ENCODE results near the gene DCPS. TPM values are rescaled to one million over a fixed set of nuclear protein-coding genes. Genes with fewer than 3 reads are reported as not detected.
A peak's percentile ranks its signal among the peaks of the same experiment; 100 is the strongest.
"Not testable (repeated sequence)": the region's sequence is repeated elsewhere in the genome, so short reads cannot be mapped to it uniquely, and the experiment has no call there.

The DCPS gene
- total RNA-seq, 1 donor from 2014 or later: 9.4 TPM

GRCh38 chr11:126383339-126384335 is 79.8 kb downstream of the DCPS start:
- no peak for DNase-seq (ENCODE audit: low read depth)

- DNase-seq (ENCODE audit: low read depth): no peak
These were observed 80.7 kb downstream of the DCPS start for GRCh38 chr11:126384449-126385070.

- no peak for DNase-seq (ENCODE audit: low read depth)
These were observed 82.3 kb downstream of the DCPS start for GRCh38 chr11:126385991-126386728.

GRCh38 chr11:126386729-126387071 is 82.8 kb downstream of the DCPS start:
- DNase-seq (ENCODE audit: low read depth): not testable (repeated sequence)

GRCh38 chr11:126387857-126388256 is 84.0 kb downstream of the DCPS start:
- DNase-seq (ENCODE audit: low read depth): no peak

GRCh38 chr11:126390272-126390867 is 86.5 kb downstream of the DCPS start:
- no peak for DNase-seq (ENCODE audit: low read depth)

- no peak for DNase-seq (ENCODE audit: low read depth)
These were observed 87.6 kb downstream of the DCPS start for GRCh38 chr11:126391286-126391954.

GRCh38 chr11:126391970-126392632 is 88.2 kb downstream of the DCPS start:
- DNase-seq (ENCODE audit: low read depth): no peak

- no peak for DNase-seq (ENCODE audit: low read depth)
These were observed 88.8 kb downstream of the DCPS start for GRCh38 chr11:126392633-126393013.

- no peak for DNase-seq (ENCODE audit: low read depth)
These were observed 89.3 kb downstream of the DCPS start for GRCh38 chr11:126393143-126393542.

- no peak for DNase-seq (ENCODE audit: low read depth)
These were observed 90.2 kb downstream of the DCPS start for GRCh38 chr11:126394036-126394435.

GRCh38 chr11:126394634-126395072 is 90.8 kb downstream of the DCPS start:
- peak; percentile 66 for DNase-seq (ENCODE audit: low read depth)

Other genes starting within 250 kb of the DCPS start
- 5.7 and 9.4 TPM in 2 replicates for gene CDON, start 241.2 kb upstream of the DCPS start, total RNA-seq
- gene RPUSD4, start 92.4 kb upstream of the DCPS start, total RNA-seq: 28.9 and 46.7 TPM in 2 replicates
- gene FAM118B, start 92.3 kb upstream of the DCPS start, total RNA-seq: 45.2 and 64.9 TPM in 2 replicates
- gene SRPRA, start 35.2 kb upstream of the DCPS start, total RNA-seq: 26.4 and 66.6 TPM in 2 replicates
- 16.3 and 20.1 TPM in 2 replicates for gene FOXRED1, start 34.9 kb upstream of the DCPS start, total RNA-seq
- 1.4 and 5.1 TPM in 2 replicates for gene TIRAP, start 21.0 kb upstream of the DCPS start, total RNA-seq
- gene ST3GAL4, start 51.6 kb downstream of the DCPS start, total RNA-seq: 13.9 and 17.8 TPM in 2 replicates